A549 (cell line): Measurements from ENCODE around the gene RCSD1.

Experiments
- CTCF ChIP-seq: fragments of >200 bp; sonication (Bioruptor Twin); formaldehyde crosslinking; IDR thresholded peaks from 3 replicates; pipeline ENCODE4 v1.5.1; 2016
- ELK1 ChIP-seq: fragments of 150-350 bp; IDR thresholded peaks from 2 replicates; pipeline ENCODE4 v1.6.1; 2014; ENCODE audit warnings: low read depth, mild to moderate bottlenecking, low read length
- EP300 ChIP-seq, 2 experiments: fragments of >200 bp; sonication (Bioruptor Twin); formaldehyde crosslinking; IDR thresholded peaks; 2 replicates in 1 of 2; 3 replicates in 1 of 2; pipeline ENCODE4 v1.6.1; 2016 to 2017
- ESRRA ChIP-seq: fragments of 150-350 bp; IDR thresholded peaks from 2 replicates; pipeline ENCODE4 v1.6.1; 2014; ENCODE audit warnings: mild to moderate bottlenecking, low read length, borderline replicate concordance
- MAX ChIP-seq: IDR thresholded peaks from 2 replicates; pipeline ENCODE4 v1.6.1; 2012
- MAZ ChIP-seq: fragments of 150-350 bp; IDR thresholded peaks from 2 replicates; pipeline ENCODE4 v1.6.1; 2014; ENCODE audit warnings: antibody characterized with exemption, low read depth, low read length, borderline replicate concordance
- PHF8 ChIP-seq: fragments of 200-600 bp; sonication (generic); IDR thresholded peaks from 2 replicates; pipeline ENCODE4 v1.6.1; 2016; ENCODE audit warnings: low read depth, mild to moderate bottlenecking, antibody characterized with exemption, moderate library complexity, borderline replicate concordance
- POLR2A ChIP-seq: IDR thresholded peaks from 2 replicates; pipeline ENCODE4 v1.6.1; 2012; ENCODE audit warnings: mild to moderate bottlenecking, low read length
- USF2 ChIP-seq: fragments of 450-650 bp; IDR thresholded peaks from 2 replicates; pipeline ENCODE4 v1.6.1; 2014; ENCODE audit warnings: antibody characterized with exemption

GRCh38 chr1:167659450-167659849, 29.4 kb downstream of the RCSD1 start:
- no peak for TF ChIP-seq CTCF
- TF ChIP-seq PHF8 = no peak
- TF ChIP-seq POLR2A = no peak
- no peak for TF ChIP-seq ELK1
- TF ChIP-seq MAX = no peak
- TF ChIP-seq ESRRA = no peak
- TF ChIP-seq EP300 (IDR thresholded peaks at IDR 0.05) = no peak
- no peak for TF ChIP-seq USF2
- TF ChIP-seq MAZ = no peak
